ENCODE results near the gene LIPM. TPM values are rescaled to one million over a fixed set of nuclear protein-coding genes. Genes with fewer than 3 reads are reported as not detected.
A peak's percentile ranks its signal among the peaks of the same experiment; 100 is the strongest.

The LIPM gene
- total RNA-seq, 1 donor from 2014 or later: not detected

GRCh38 chr10:88831709-88832108, 29.2 kb downstream of the LIPM start:
- no peaks in the 10 kb centered on the region for H3K9me3 Mint-ChIP-seq (ENCODE audit: unreplicated experiment)
- H3K4me3 Mint-ChIP-seq (ENCODE audit: unreplicated experiment): no peak overlapping the region
- H3K27me3 Mint-ChIP-seq (ENCODE audit: unreplicated experiment): peaks cover 29% of the 10 kb centered on the region
- H3K27ac Mint-ChIP-seq (ENCODE audit: unreplicated experiment): no peak overlapping the region
- TF ChIP-seq CTCF (IDR thresholded peaks at IDR 0.05): no peak
- no peaks in the 10 kb centered on the region for H3K4me1 Mint-ChIP-seq (ENCODE audit: unreplicated experiment)
- H3K36me3 Mint-ChIP-seq (ENCODE audit: unreplicated experiment): no peaks in the 10 kb centered on the region
- no peak for DNase-seq (ENCODE audit: extremely low spot score, unreplicated experiment)

- TF ChIP-seq CTCF (IDR thresholded peaks at IDR 0.05): no peak
- H3K4me3 Mint-ChIP-seq (ENCODE audit: unreplicated experiment): no peak overlapping the region
- H3K9me3 Mint-ChIP-seq (ENCODE audit: unreplicated experiment): no peaks in the 10 kb centered on the region
- H3K36me3 Mint-ChIP-seq (ENCODE audit: unreplicated experiment): no peaks in the 10 kb centered on the region
- no peak overlapping the region for H3K27ac Mint-ChIP-seq (ENCODE audit: unreplicated experiment)
- H3K27me3 Mint-ChIP-seq (ENCODE audit: unreplicated experiment): peaks cover 26% of the 10 kb centered on the region
- DNase-seq (ENCODE audit: extremely low spot score, unreplicated experiment): no peak
- no peaks in the 10 kb centered on the region for H3K4me1 Mint-ChIP-seq (ENCODE audit: unreplicated experiment)
Observed at GRCh38 chr10:88832376-88832775, 29.8 kb downstream of the LIPM start.

GRCh38 chr10:88833156-88833555, 30.6 kb downstream of the LIPM start:
- no peak for DNase-seq (ENCODE audit: extremely low spot score, unreplicated experiment)
- Mint-ChIP-seq H3K36me3 (ENCODE audit: unreplicated experiment) (no peaks in the 10 kb centered on the region), H3K9me3 (ENCODE audit: unreplicated experiment) (no peaks in the 10 kb centered on the region), H3K4me1 (ENCODE audit: unreplicated experiment) (no peaks in the 10 kb centered on the region), H3K27ac (ENCODE audit: unreplicated experiment) (no peak overlapping the region), H3K27me3 (ENCODE audit: unreplicated experiment) (peaks cover 23% of the 10 kb centered on the region), H3K4me3 (ENCODE audit: unreplicated experiment) (no peak overlapping the region)
- no peak for TF ChIP-seq CTCF (IDR thresholded peaks at IDR 0.05)

GRCh38 chr10:88833723-88834122, 31.2 kb downstream of the LIPM start:
- Mint-ChIP-seq H3K27me3 (ENCODE audit: unreplicated experiment) (peaks cover 21% of the 10 kb centered on the region), H3K9me3 (ENCODE audit: unreplicated experiment) (no peaks in the 10 kb centered on the region), H3K4me1 (ENCODE audit: unreplicated experiment) (no peaks in the 10 kb centered on the region), H3K36me3 (ENCODE audit: unreplicated experiment) (no peaks in the 10 kb centered on the region), H3K27ac (ENCODE audit: unreplicated experiment) (no peak overlapping the region), H3K4me3 (ENCODE audit: unreplicated experiment) (no peak overlapping the region)
- TF ChIP-seq CTCF (IDR thresholded peaks at IDR 0.05): no peak
- DNase-seq (ENCODE audit: extremely low spot score, unreplicated experiment): no peak

- Mint-ChIP-seq H3K27me3 (ENCODE audit: unreplicated experiment) (peaks cover 18% of the 10 kb centered on the region), H3K4me1 (ENCODE audit: unreplicated experiment) (peaks cover 5% of the 10 kb centered on the region), H3K27ac (ENCODE audit: unreplicated experiment) (no peak overlapping the region), H3K4me3 (ENCODE audit: unreplicated experiment) (no peak overlapping the region), H3K36me3 (ENCODE audit: unreplicated experiment) (no peaks in the 10 kb centered on the region), H3K9me3 (ENCODE audit: unreplicated experiment) (no peaks in the 10 kb centered on the region)
- peak; percentile 92 for DNase-seq (ENCODE audit: extremely low spot score, unreplicated experiment)
- TF ChIP-seq CTCF (IDR thresholded peaks at IDR 0.05): peak; percentile 95
Observed at GRCh38 chr10:88835096-88835909, 32.8 kb downstream of the LIPM start.

Measured in osteocyte (in vitro differentiated cells).